Non-pigmented ciliary epithelial cell (primary cell): ENCODE results near the gene EWSR1.

Experiments used
- DNase-seq: peaks from one replicate; pipeline ENCODE4 v3.0.0-alpha.2; 2010; ENCODE audit warnings: low read depth

Gene EWSR1

DNA sequence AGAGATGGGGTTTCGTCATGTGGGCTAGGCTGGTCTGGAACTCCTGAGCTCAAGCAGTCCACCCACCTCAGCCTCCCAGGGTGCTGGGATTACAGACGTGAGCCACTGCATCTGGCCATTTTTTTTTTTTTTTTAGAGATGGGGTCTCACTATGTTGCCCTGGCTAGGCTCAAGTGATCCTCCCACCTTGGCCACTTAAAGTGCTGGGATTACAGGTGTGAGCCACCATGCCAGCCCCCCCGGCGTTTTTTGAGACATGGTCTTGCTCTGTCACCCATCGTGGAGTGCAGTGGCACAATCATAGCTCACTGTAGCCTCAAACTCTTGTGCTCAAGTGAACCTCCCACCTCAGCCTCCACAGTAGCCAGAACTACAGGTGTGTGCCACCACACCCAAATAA, 16.8 kb upstream of the EWSR1 start:
- no peak for DNase-seq

- DNase-seq, result no peak
These were observed 15.8 kb upstream of the EWSR1 start for GRCh38 chr22:29251981-29252911.

DNA sequence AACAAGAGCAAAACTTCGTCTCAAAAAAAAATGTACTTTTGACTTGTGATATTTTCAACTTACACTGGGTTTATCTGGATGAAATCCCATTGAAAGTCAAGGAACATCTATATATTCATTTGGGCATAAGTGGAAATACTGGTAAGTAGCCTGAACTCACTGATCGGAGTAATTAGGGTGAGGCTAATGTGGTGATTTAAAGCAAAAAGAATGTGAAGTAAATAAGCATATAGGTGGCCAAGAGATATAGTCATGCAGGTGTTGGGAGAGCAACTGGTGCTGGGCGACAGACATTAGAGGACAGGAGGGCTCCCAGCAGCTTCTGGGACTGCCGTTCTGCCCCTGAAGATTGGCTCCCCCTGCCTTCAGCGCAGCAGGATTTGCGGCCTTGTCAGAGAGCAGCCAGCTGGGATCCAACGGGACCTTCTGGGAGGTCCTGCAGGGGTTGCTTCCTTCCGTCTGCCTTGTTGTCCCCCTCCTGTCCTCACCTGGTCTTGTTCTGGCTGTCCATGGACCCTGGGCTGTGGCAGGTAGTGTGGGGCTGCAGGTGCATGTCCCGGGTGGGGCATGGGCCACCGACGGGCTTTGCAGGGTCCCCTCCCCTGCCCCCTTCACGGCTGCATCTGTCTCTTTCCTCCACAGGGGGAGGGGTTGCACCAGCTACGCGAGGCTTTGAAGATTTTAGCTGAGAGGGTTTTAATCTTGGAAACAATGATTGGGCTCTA, 14.3 kb upstream of the EWSR1 start:
- no peak for DNase-seq

- no peak for DNase-seq
These were observed 13.8 kb upstream of the EWSR1 start for GRCh38 chr22:29254286-29254660.

- DNase-seq, result no peak
These were observed 12.9 kb upstream of the EWSR1 start for GRCh38 chr22:29255064-29255621.

- DNase-seq, result no peak
These were observed 11.3 kb upstream of the EWSR1 start for GRCh38 chr22:29256606-29257325.

GRCh38 chr22:29257751-29258181, 10.3 kb upstream of the EWSR1 start:
- no peak for DNase-seq

DNA sequence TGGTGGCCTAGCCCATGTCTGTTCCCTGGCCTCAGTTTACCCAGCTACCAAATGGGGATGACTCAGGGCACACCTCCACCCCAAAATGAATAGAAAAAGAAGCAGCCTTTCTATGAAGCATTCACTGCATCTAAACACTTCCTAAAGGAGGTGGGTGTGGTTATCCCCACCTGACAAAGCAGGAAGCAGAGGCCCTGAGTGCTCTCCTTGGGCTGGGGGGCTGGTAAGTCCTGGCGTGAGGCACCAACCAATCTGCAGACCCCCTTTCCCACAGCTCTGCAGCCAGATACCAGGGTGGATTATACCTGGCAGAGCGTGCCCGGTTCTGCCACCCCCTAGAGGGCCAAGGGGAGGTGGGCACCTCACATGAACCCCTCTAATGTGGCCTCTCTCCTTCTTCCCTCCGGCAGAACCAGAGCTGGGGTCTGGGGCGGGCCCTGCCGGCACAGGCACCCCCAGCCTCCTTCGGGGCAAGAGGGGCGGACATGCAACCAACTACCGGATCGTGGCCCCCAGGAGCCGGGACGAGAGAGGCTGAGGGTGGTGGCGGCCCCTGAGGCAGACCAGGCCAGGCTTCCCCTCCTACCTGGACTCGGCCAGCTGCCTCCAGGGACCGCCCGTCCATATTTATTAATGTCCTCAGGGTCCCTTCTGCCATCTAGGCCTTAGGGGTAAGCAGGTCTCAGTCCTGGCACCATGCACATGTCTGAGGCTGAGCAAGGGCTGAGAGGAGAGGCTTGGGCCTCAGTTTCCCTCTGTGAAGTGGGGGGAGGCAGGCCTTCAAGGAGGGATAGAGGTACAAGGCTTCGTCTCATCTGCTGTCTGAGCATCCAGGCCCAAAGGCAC, 9.4 kb upstream of the EWSR1 start:
- DNase-seq, result no peak

GRCh38 chr22:29259253-29259899, 8.7 kb upstream of the EWSR1 start:
- no peak for DNase-seq

DNA sequence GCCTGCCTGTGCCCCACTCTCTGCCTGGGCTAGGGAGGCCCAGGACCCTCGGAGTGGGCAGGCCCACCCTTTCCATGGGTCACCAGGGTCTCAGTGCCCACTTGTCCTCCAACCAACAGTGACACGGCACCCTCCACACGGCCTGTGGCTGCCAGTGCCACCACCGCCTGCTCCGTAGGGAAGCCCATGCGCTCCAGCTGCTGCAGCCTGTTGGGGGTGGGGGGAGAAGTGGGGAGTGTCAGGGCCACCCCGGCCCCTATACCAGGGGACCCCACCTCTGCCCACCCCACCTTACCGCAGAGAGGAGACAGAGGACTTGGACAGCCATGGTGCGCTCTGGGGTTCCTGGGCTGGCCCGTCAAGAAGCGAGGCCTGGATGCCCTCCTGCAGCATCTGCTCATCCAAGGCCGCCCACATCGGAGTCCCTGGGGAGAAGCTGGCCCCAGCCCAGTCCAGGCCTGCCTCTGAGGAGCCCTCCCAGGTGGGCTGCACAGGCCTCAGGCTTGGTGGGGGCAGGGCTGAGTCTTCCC, 8.0 kb upstream of the EWSR1 start:
- no peak for DNase-seq

- no peak for DNase-seq
These were observed 7.3 kb upstream of the EWSR1 start for GRCh38 chr22:29260601-29261315.

GRCh38 chr22:29263791-29264276, 4.2 kb upstream of the EWSR1 start:
- no peak for DNase-seq

DNA sequence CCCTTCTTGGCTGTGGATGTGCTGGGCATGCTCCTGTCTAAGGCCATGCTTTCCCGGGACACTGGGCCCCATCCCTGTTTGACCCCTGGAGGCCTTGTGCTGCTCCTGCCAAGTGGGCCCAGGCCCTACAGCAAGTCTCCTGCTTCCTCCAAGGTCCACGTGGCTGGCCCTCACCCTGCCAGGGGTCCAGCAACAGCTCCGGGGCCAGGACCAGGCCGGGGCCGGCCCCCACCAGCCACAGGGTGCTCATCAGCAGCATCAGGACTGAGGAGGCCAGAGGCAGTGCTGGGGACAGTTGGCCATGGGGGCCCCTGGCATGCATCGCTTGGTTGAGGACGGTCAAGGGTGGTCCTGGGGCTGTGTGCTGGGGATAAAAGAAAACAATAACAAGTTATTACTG, 2.8 kb upstream of the EWSR1 start:
- DNase-seq, result no peak

DNA sequence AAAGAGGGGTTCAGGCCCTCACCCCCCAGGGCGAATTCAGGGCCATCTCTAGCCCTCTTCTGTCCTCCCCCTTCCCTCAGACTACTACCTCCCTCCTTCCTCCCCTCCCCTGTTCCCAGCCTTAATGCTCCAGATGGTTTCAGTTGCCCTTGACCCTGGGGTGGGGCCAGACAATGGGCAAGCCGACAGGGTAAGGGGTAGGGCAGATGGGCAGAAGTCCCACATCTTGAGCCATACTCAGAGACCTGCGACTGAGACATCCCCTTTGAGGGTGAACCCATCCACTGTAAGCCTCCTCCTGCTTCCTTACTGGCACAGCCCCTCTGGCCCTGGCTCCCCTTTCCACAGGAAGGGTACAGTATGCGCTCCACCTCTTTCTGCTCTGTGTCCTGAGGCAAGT, 2.1 kb upstream of the EWSR1 start:
- no peak for DNase-seq

DNA sequence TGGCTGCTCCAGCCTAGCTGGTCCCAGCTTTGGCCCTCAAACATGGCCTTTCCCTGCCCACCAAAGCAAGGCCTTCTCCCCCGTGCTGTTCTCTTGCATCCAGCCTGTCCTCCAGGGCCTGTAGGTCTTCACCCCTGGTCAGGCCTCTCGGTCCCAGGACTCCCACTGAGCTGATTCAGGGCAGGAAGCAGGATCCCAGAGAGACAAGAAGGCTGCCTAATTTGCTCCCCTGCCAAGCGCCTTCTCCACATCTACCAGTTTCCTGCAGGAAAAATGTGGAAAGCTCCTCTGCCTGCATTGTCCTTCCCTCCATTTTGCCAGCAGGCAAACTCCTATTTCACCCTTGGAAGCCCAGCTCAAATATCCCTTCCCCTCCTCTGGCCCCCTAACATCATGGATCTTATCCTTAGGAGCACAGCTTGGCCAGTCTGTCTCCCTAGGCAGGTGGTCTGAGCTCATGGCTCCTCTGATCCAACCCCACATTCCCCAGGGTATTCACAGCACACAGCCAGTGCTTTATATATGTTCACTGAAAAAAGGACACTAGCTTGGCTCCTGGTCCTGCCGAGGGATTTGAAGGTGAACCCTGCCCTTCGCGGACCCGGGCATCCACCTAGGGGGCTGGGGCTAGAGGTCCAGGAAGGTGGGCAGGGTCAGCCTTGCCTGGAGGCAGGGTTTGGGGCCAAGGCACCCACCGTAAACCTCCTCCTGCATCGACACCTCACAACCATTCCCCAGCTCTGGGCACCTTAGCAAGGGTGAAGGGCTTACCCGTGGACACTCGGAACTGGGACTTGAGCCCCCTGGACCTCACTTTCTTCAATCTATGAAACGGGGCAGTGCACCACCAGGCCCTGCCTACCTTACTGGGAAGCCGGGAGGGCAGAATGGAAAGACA, 1.3 kb upstream of the EWSR1 start:
- DNase-seq, result no peak

DNA sequence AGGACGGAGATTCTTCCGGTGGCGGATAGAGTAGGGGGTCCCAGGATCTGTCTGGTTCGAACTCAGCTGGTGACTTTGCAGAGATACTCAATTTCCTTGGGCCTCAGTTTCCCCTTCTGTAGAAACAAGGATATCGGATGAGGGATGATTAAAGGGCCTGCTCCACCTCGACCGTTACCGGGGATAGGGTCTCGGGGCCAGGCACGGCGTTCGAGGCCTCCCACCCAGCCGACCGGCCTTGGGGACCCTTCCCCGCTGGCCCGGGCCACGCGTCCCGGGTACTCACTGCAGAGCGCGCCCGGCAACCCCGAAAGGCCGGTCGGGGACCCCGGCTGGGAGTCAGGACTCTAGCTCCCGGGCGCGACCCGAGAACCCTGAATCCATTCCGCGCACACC, 608 bp upstream of the EWSR1 start:
- no peak for DNase-seq

DNA sequence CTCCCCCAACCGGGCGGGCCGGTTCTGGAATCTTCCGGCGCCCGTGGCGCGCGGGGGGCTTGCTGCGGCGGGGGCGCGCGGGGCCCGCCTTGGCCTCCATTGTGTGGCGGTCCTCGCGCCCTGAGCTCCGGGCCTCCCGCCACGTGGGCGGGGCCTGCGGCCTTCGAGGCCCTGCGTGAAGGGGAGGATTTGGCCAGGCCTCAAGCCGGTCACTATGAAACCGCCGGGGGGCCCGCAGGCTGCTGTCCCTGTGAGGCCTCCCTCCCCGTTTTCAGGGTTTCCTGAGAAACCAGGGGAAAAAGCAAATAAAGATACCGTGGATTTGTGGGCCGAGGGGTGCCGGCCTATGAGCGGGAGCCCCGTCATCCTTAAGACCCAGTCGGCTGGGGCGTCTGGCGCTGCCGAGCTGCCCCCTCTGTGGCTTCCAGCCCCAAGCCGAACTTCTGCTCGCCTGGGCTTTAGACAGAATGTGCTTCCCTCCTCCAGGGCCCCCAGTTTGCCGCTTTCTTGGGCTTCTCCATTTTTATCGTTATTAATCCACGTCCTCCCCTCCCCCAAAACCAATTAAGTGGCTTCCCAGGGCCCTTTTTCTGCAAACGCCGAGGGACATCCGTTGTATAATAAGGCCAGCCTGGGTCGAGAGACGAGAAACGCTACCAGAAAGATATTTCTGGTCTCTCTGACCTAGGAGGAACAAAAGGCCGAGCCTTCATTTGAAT, 602 bp downstream of the EWSR1 start:
- DNase-seq, result no peak

- DNase-seq, result no peak
These were observed 1.1 kb downstream of the EWSR1 start for GRCh38 chr22:29269230-29269604.
